Measurements from ENCODE around the gene OR8D1.

Gene OR8D1

DNA sequence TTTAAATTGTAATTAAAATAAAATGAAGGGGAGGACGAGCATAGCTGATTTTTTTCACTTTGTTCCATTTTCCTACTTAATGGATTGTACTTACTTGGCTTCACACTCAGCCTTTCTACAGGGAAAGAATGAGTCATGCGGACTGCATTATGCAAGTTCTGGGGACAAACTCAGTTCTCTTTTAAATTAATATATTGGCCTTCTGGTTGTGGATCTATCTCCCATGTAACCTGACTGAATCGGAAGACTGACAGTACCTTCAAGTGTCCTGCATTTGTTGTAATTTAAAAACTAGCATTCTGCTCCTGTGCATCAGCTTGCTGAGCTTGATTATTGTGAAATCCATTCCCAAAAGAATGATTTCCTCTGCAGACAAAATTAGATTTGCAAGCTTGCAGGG lies 12.2 kb downstream of the OR8D1 start:
- no peak overlapping the region for H3K4me3 ChIP-seq (ENCODE audit: control insufficient read depth, low read depth, low read length)
- TF ChIP-seq, protein P1, sequence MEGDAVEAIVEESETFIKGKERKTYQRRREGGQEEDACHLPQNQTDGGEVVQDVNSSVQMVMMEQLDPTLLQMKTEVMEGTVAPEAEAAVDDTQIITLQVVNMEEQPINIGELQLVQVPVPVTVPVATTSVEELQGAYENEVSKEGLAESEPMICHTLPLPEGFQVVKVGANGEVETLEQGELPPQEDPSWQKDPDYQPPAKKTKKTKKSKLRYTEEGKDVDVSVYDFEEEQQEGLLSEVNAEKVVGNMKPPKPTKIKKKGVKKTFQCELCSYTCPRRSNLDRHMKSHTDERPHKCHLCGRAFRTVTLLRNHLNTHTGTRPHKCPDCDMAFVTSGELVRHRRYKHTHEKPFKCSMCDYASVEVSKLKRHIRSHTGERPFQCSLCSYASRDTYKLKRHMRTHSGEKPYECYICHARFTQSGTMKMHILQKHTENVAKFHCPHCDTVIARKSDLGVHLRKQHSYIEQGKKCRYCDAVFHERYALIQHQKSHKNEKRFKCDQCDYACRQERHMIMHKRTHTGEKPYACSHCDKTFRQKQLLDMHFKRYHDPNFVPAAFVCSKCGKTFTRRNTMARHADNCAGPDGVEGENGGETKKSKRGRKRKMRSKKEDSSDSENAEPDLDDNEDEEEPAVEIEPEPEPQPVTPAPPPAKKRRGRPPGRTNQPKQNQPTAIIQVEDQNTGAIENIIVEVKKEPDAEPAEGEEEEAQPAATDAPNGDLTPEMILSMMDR (conservative IDR thresholded peaks at IDR 0.05; ENCODE audit: control insufficient read depth, insufficient read depth, low read depth, low read length), result no peak
- DNase-seq (ENCODE audit: low read depth), result peak; percentile 75

DNA sequence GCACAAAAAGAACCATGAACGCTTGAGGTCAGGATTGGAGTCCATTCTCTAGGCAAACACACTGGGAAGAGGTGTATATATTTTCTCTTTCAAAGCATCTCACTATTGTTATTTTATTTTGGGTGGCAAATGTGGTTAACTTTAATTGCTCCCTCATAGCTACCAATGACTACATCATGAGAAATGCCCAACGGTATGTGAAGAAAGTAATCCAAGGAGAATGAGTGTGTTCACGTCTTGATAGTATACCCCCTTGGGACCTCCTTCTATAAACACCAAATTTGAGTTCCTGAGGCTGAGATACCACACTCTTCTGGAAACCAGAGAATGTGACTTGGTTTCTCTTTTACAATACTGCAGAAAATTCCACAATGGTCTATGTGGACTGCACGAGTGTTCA lies 15.8 kb downstream of the OR8D1 start:
- TF ChIP-seq, protein P1 (conservative IDR thresholded peaks at IDR 0.05; ENCODE audit: control insufficient read depth, insufficient read depth, low read depth, low read length), result no peak
- peak; percentile 63 for DNase-seq (ENCODE audit: low read depth)
- H3K4me3 ChIP-seq (ENCODE audit: control insufficient read depth, low read depth, low read length), result no peak overlapping the region

DNA sequence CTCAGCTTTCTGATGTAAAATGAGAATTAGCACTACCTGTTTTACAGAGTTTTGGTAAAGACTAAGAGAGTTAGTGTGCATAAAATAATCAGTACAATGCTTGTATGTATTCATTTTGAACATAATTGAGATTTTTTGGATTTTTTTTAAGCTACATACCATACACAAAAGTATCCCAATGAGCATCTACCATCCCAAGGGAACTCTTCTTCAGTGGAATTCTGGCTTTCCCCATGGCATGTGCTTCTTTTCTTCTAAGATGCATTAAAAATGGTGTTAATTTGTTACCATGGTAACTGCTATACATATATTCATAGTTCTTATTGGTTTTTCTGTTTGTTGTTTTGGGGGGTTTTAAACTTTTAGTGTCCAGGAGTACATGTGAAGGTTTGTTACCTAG lies 17.7 kb downstream of the OR8D1 start:
- TF ChIP-seq, protein P1 (conservative IDR thresholded peaks at IDR 0.05; ENCODE audit: control insufficient read depth, insufficient read depth, low read depth, low read length), result no peak
- H3K4me3 ChIP-seq (ENCODE audit: control insufficient read depth, low read depth, low read length), result no peak overlapping the region
- no peak for DNase-seq (ENCODE audit: low read depth)

DNA sequence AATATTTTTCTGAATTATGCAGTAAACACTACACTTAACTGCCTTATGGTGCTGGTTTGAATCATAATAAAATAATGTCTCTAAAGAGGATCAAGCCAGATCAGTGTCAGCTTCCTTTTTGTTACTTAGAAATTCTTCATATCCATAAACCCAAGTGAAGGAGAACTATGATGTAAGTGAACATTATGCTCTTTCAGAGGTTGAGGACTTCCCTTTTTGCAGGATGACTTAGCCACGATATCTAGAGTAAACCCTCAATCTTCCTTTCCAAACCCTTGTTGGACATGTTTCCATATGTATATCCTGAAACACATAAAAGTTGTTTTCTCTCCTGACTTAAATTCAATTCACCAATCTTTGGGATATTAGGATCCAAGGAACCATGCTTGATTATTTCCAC lies 19.1 kb downstream of the OR8D1 start:
- TF ChIP-seq, protein P1 (conservative IDR thresholded peaks at IDR 0.05; ENCODE audit: control insufficient read depth, insufficient read depth, low read depth, low read length), result no peak
- DNase-seq (ENCODE audit: low read depth), result no peak

DNA sequence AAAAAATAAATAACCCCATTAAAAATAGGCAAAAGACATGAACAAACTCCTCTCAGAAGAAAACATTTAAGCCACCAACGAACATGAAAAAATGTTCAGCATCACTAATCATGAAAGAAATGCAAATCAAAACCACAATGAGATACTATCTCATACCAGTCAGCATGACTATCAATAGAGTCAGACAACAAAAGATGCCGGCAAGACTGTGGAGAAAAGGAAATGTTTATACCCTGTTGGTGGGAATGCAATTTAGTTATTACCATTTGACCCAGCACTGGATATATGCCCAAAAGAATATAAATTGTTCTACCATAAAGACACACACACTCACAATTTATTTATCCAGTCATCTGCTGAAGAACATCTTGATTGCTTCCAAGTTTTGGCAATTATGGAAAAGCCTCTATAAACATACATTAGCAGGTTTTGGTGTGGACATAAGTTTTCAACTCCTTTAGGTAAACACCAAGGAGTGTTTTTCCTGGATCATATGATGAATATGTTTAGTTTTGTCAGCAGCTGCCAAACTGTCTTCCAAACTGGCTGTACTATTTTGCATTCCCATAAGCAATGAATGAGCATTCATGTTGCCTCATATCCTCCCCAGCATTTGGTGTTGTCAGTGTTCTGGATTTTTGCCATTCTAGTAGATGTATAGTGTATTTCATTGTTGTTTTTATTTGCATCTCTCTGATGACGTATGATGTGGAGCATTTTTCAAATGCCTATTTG lies 28.0 kb downstream of the OR8D1 start:
- peak; percentile 84 for DNase-seq (ENCODE audit: low read depth)
- TF ChIP-seq, protein P1 (conservative IDR thresholded peaks at IDR 0.05; ENCODE audit: control insufficient read depth, insufficient read depth, low read depth, low read length), result no peak
- H3K4me3 ChIP-seq (ENCODE audit: control insufficient read depth, low read depth, low read length), result no peak overlapping the region

More for the DNA sequence above, 19.1 kb downstream of the OR8D1 start:
- H3K4me3 ChIP-seq (ENCODE audit: control insufficient read depth, low read depth, low read length), result no peak overlapping the region

DNA sequence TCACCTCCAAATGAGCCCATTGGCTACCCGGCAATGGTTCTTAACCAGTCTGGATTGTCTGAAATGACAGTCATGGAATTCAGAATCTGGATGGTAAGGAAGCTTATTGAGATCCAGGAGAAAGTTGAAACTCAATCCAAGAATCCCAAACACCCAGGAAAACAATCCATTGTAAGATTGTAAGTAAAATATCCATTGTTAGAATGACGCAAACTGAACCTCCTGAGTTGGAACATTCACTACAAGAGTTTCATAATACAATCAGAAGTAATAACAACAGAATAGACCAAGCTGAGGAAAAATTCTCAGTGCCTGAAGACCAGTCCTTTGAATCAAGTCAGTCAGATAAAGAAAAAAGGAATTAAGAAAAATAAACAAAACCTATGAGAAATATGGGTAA lies 35.5 kb downstream of the OR8D1 start:
- no peak overlapping the region for H3K4me3 ChIP-seq (ENCODE audit: control insufficient read depth, low read depth, low read length)
- TF ChIP-seq, protein P1 (conservative IDR thresholded peaks at IDR 0.05; ENCODE audit: control insufficient read depth, insufficient read depth, low read depth, low read length), result no peak
- no peak for DNase-seq (ENCODE audit: low read depth)
